ENCODE results near the gene RPS6KC1.

Gene RPS6KC1

GRCh38 chr1:213249395-213249794 is 198.4 kb downstream of the RPS6KC1 start:
- no peak for DNase-seq

DNA sequence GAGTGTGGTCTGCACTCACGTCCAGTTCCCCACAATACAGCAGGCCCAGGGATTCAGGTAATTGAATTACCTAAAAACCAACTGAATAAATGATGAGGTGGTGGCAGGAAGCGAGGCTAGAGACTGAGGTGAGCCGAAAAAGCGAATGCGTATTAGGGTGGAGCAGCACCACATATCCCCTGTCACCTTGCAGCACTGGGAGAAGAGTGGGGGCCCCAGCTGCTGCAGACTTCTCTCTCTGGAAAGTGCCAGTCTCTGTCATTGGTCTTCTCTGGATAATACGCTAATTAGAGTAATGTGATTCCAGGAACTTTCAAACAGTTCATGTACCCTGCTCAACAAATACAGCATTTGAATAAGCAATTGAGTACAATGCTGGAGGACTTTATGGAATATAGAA is 199.0 kb downstream of the RPS6KC1 start:
- no peak for DNase-seq

GRCh38 chr1:213250446-213250845 is 199.4 kb downstream of the RPS6KC1 start:
- no peak for DNase-seq

GRCh38 chr1:213251972-213252371 is 200.9 kb downstream of the RPS6KC1 start:
- DNase-seq: no peak

GRCh38 chr1:213256438-213257087 is 205.5 kb downstream of the RPS6KC1 start:
- no peak for DNase-seq

DNA sequence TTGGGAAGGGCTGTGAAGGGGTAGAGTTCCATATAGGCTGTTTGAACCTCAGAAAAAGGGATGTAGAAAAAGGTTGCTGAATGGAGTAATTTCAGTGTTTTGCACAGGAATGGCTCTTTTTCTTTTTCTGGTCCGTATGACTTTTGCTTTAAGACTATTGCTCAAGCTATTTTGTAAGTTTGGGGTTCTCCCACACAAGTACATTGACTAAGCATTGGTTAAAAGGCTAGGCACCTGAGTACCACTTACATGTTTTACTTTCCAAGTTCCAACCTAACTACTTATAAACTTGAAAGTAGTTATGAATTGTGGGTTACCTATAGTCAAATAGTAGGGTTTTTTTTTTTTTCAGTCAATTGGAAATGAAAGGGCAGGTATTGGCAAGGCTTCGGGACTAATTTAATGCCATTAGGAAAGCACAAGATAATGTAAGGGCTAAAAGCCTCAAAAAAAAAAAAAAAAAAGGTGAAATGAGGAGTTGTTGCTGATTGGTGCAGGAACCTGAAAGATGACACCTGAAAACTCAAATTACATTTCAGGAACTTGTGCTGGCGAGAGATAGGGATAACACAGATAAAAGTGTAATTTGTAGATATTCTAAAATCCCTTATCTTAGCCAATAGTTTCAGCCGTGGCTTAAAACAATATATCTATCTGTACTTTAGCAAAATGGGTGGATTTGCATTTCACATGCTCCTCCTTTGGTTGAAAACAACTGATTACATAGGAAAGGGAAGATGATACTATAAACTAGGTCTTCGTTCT is 209.5 kb downstream of the RPS6KC1 start:
- no peak for DNase-seq

- no peak for DNase-seq
Observed at GRCh38 chr1:213264531-213264930, 213.5 kb downstream of the RPS6KC1 start.

GRCh38 chr1:213266983-213267772 is 216.1 kb downstream of the RPS6KC1 start:
- no peak for DNase-seq

DNA sequence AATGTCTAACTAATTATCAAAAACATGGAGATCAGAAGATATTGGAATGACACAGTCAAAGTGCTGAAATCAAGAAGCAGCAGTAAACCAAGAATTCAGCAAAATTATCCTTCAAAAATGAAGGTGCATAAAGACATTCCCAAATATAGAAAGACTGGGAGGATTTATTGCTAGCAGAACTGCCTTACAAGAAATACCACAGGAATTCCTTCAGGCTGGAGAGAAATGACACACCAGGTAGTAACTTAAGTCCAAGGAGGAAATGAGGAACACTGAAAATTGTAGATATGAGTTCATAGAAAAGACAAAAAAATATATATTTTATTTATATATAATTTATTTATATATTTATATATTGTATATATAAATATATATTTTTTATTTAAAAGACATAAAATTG is 217.2 kb downstream of the RPS6KC1 start:
- DNase-seq: no peak

GRCh38 chr1:213269829-213270228 is 218.8 kb downstream of the RPS6KC1 start:
- DNase-seq: no peak

DNA sequence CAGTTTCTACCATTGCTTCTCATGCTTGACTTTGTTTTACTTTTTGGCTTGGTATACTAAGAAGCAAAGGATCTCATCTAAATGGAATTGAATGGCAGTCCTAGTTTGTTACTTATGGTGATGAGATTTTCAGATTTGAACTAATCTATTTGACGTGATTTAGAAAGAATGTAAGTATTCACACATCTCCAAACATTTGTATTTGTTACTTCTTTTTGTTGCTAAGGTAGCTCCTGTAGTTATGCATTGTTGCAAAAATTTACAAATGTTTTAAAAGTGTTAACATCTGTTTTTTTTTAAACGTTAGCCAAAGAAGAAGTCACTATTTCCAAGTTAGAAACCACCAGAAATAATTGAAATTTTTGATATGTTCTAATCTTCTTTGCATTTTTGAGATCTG is 222.5 kb downstream of the RPS6KC1 start:
- DNase-seq: no peak

- no peak for DNase-seq
Observed at GRCh38 chr1:213274140-213274539, 223.1 kb downstream of the RPS6KC1 start.

DNA sequence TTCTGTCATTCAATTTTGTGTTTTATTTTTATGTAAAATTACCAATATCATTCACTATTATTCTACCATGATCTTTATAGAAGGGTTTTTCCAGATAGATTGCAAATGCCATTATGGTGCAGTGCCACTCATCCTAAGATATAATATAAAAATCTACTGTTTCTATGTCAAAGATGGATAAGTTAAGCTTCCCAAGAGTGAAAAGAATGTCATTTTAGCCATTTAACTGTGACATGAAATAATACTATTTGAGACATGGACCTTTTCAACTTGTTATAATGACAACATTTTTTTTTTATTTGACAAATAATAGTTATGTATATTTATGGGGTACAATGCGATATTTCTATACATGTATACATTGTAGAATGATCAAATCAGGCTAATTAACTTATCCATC is 224.3 kb downstream of the RPS6KC1 start:
- no peak for DNase-seq

DNA sequence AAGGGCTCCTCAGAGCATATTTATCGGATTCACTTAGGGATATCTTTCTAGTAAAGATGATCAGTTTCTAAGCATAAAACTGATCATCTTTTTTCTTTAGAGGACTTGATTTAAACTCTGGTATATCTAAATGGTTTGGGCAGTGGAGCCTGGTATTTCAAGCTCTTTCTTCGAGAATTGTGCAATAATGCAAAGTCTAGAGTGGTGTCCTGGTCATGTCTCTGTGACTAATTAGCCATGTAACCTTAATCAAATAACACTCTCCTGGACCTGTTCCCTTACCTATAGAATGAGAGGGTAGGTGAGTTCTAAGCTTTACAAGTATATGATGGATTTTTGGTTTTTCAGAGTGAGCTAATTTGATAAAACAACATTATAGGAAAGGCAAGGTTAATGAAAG is 225.2 kb downstream of the RPS6KC1 start:
- DNase-seq: no peak

- no peak for DNase-seq
Observed at GRCh38 chr1:213277036-213277435, 226.0 kb downstream of the RPS6KC1 start.

- DNase-seq: no peak
Observed at GRCh38 chr1:213279410-213279809, 228.4 kb downstream of the RPS6KC1 start.

DNA sequence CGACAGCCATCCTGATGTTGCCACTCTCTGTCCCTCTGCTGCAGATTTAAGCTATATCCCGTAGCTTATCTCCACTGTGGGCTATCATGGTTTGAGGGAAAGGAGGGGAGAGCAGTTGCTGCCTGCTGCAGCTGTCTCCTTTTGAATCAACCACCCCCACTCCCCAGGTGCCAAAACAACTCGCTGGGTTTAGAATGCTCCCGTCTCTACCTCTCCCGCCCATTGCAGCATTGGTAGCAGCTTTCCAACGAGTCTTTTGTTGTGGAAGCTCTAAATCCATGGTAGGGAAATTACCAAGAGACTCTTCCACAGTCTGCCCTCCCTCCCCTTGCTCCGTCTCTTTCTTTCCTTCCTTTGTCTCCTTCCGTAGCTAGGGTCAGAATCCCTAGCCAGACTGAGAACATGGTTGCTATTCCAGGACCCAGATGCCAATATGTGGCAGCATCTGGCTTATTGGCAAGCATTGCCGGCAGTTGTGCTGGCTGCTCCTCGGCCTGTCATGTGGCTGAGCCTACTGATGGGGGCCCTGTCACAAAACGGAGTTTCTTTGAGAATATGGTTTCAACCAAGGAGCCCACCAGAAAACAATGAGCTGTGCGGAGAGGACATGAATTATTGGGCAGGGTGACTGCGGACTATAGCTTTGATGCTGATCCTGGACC is 230.7 kb downstream of the RPS6KC1 start:
- no peak for DNase-seq

- no peak for DNase-seq
Observed at GRCh38 chr1:213284626-213285025, 233.6 kb downstream of the RPS6KC1 start.

GRCh38 chr1:213286235-213286634 is 235.2 kb downstream of the RPS6KC1 start:
- no peak for DNase-seq

GRCh38 chr1:213287987-213288386 is 236.9 kb downstream of the RPS6KC1 start:
- no peak for DNase-seq

- DNase-seq: no peak
Observed at GRCh38 chr1:213291526-213291925, 240.5 kb downstream of the RPS6KC1 start.

- no peak for DNase-seq
Observed at GRCh38 chr1:213292614-213293013, 241.6 kb downstream of the RPS6KC1 start.

GRCh38 chr1:213295860-213296259 is 244.8 kb downstream of the RPS6KC1 start:
- no peak for DNase-seq
